Tibial artery (tissue), 4 donors: Measurements from ENCODE around the gene KCNK13.

Experiments used
- DNase-seq, 2 donors: peaks; one replicate each; pipeline ENCODE4 v3.0.0-alpha.2; 2019
- H3K27ac ChIP-seq, 2 donors: fragments of 200-600 bp; sonication (generic) in 1 of 2; 1 replicate in 1 of 2; 2 replicates in 1 of 2; pipeline ENCODE4 v1.5.1; 2018 to 2019; ENCODE audit warnings: mild to moderate bottlenecking in 1 of 2
- H3K27me3 ChIP-seq, 2 donors: fragments of 200-600 bp; sonication (generic) in 1 of 2; one replicate each; pipeline versions ENCODE4 v1.5.1 to v1.6.0; 2016 to 2019
- H3K36me3 ChIP-seq, 3 donors: fragments of 200-600 bp; sonication (generic) in 2 of 3; one replicate each; pipeline ENCODE4 v1.5.1; 2016 to 2019; ENCODE audit warnings: mild to moderate bottlenecking in 2 of 3
- H3K4me1 ChIP-seq, 4 donors: fragments of 200-600 bp; sonication (generic) in 2 of 4; 1 replicate in 3 of 4; 2 replicates in 1 of 4; pipeline ENCODE4 v1.5.1; 2016 to 2019
- H3K4me3 ChIP-seq, 2 donors: fragments of 200-600 bp; sonication (generic) in 1 of 2; 1 replicate in 1 of 2; 2 replicates in 1 of 2; pipeline ENCODE4 v1.5.1; 2018 to 2019; ENCODE audit warnings: mild to moderate bottlenecking in 2 of 2
- H3K9me3 ChIP-seq, 3 donors: fragments of 200-600 bp; sonication (generic) in 1 of 3; one replicate each; pipeline ENCODE4 v1.5.1; 2016 to 2019
- CTCF ChIP-seq, 2 experiments: fragments of 200-600 bp in 1 of 2; fragments of 450-650 bp in 1 of 2; IDR thresholded peaks; one replicate each; pipeline ENCODE4 v1.5.1; 2017 to 2019; ENCODE audit warnings: antibody characterized with exemption in 2 of 2, mild to moderate bottlenecking in 1 of 2, moderate library complexity in 1 of 2
- intact Hi-C: fragments of 100-400 bp; cut with DNase I; formaldehyde crosslinking; loops from one replicate; pipeline ENCODE4 v1.15.0; 2023; ENCODE audit warnings: low total_unique reads

KCNK13 gene

DNA sequence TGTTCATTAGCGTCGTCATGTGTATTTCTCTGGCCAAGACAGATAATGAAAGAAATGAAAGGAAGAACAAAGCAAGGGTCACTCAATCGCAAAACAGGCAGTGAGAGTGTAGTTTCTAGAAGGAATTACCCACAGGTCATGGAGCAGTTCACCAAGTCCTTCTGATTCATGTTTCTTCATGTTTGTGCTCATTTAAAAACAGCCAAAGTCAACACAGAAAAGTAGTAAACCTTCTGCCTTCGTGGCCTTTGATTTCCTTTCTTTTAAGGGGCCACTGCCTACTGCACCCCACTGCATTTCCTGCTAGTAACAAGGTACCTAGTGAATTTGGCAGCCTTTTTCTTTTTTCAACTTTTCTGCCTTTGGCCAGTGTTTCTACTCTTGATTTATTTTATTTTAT, 75.1 kb downstream of the KCNK13 start:
- TF ChIP-seq CTCF (IDR thresholded peaks at IDR 0.05) = no peak
- H3K36me3 ChIP-seq = no peaks in the 10 kb centered on the region
- H3K4me1 ChIP-seq = no peaks in the 10 kb centered on the region
- DNase-seq = no peak
- H3K4me3 ChIP-seq = no peak overlapping the region
- no peak overlapping the region for H3K27ac ChIP-seq
- peaks cover 0 to 9% of the 10 kb centered on the region in 2 donors for H3K27me3 ChIP-seq
- intact Hi-C loops = no loop called here
- H3K9me3 ChIP-seq = no peaks in the 10 kb centered on the region

DNA sequence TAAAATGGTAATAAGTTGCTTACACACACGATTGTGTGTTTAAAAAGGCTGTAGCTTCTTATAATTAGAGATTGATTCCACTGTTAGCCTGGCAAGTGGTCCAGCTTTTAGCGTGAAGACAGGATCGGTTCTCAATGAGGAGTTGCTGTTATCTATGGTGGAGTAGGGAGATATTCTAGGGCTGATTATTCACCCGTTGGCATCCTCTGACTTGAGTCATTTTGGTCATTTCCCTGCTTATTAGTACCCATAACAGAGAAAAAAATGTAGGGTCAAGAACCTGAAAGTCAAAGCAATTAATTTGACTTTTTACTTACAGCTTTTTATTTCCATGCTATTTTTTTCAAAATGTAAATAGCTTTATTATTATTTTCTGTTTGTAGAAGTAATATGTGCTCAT, 76.0 kb downstream of the KCNK13 start:
- H3K36me3 ChIP-seq = no peaks in the 10 kb centered on the region
- intact Hi-C loops = no loop called here
- H3K9me3 ChIP-seq = no peaks in the 10 kb centered on the region
- DNase-seq = no peak
- no peak for TF ChIP-seq CTCF (IDR thresholded peaks at IDR 0.05)
- no peaks in the 10 kb centered on the region for H3K4me1 ChIP-seq
- H3K27me3 ChIP-seq = peaks cover 0 to 9% of the 10 kb centered on the region in 2 donors
- no peak overlapping the region for H3K4me3 ChIP-seq
- no peak overlapping the region for H3K27ac ChIP-seq

- no peak for DNase-seq
- Histone ChIP-seq H3K27ac (no peak overlapping the region), H3K4me1 (no peaks in the 10 kb centered on the region), H3K27me3 (peaks cover 0 to 9% of the 10 kb centered on the region in 2 donors), H3K9me3 (no peaks in the 10 kb centered on the region), H3K36me3 (no peaks in the 10 kb centered on the region), H3K4me3 (no peak overlapping the region)
- TF ChIP-seq CTCF (IDR thresholded peaks at IDR 0.05) = no peak
- intact Hi-C loops = no loop called here
Observed at GRCh38 chr14:90139199-90139598, 77.4 kb downstream of the KCNK13 start.

DNA sequence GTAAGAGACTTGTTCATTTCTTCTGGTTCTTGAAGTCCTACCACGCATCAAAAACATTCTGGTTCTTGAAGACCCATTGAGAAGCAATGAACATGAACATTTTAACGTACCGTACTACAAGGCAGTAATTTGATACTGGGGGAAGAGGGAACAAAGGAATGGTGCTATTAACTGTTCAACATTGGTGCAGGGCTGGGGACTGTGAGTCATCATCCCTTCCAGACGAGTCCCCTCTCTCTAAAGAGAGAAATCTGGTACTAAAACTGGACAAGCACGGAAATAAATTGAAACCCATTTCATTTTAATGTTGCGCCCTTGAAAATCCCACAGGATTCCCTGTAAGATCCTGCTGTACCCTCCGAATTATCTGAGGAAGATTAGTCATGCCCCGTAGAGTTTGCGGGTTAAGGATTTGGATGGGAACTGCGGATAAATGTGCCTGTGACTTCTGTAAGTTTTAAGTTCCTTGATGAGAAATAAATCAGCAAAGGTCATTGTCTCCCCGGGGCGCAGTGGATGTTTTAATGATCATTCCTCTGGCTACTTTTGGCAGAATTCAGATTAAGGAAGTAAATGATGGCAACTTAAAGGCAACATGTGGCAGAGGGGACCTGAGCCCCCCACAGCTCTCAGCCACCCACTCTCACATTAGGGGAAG, 78.6 kb downstream of the KCNK13 start:
- intact Hi-C loops = no loop called here
- no peak overlapping the region for H3K4me3 ChIP-seq
- no peak for TF ChIP-seq CTCF (IDR thresholded peaks at IDR 0.05)
- H3K4me1 ChIP-seq = no peaks in the 10 kb centered on the region
- DNase-seq = no peak
- no peaks in the 10 kb centered on the region for H3K9me3 ChIP-seq
- no peaks in the 10 kb centered on the region for H3K36me3 ChIP-seq
- peaks cover 0 to 9% of the 10 kb centered on the region in 2 donors for H3K27me3 ChIP-seq
- H3K27ac ChIP-seq = no peak overlapping the region

DNA sequence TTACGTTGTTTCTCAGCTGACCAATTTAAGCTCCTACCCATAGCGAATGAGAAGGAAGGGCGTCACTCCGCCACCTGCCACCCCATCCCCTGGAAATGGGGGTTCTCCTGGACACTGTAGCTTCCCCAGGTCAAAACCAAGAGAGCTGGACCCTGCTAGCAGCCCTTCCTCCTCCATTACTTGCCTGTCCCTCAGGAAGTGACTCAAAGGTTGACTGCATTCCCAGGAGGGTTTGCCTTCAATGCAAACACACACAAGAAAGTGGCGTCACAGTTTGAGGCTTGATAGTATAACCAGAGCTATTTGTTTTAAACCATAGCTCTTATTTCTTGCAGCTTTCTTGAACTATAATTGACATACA, 79.1 kb downstream of the KCNK13 start:
- no peak for DNase-seq
- H3K27ac ChIP-seq = no peak overlapping the region
- H3K4me3 ChIP-seq = no peak overlapping the region
- H3K27me3 ChIP-seq = peaks cover 0 to 9% of the 10 kb centered on the region in 2 donors
- intact Hi-C loops = no loop called here
- no peaks in the 10 kb centered on the region for H3K36me3 ChIP-seq
- no peaks in the 10 kb centered on the region for H3K4me1 ChIP-seq
- H3K9me3 ChIP-seq = no peaks in the 10 kb centered on the region
- TF ChIP-seq CTCF (IDR thresholded peaks at IDR 0.05) = no peak

DNA sequence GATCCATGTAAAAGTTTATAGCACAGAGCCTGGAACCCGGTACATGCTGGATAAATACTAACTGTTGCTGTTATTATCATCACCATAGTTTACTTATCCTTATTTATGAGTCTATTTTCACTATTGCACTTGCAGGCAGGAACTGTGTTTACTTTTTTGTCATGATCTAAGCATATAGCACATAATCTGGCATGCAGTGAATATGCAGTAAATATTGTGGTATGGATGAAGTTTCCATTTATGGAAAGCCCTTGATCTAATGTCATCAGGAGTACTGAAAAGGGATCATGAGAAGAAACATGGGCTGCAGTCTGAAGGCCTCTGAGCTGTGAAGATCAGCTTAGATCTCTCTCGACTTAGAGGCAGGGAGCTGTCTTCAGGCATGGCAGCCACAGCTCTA, 91.6 kb downstream of the KCNK13 start:
- Histone ChIP-seq H3K4me1 (no peaks in the 10 kb centered on the region), H3K27me3 (peaks cover 0 to 4% of the 10 kb centered on the region in 2 donors), H3K4me3 (no peak overlapping the region), H3K9me3 (no peaks in the 10 kb centered on the region), H3K36me3 (no peaks in the 10 kb centered on the region), H3K27ac (no peak overlapping the region)
- intact Hi-C loops = no loop called here
- DNase-seq = no peak
- no peak for TF ChIP-seq CTCF (IDR thresholded peaks at IDR 0.05)
